Esophagus muscularis mucosa (tissue), 4 donors: ENCODE measurements around the gene TMTC2. TPM values are rescaled to one million over a fixed set of nuclear protein-coding genes. Genes with fewer than 3 reads are reported as not detected.

ENCODE experiments used
- DNase-seq: peaks from one replicate; pipeline ENCODE4 v3.0.0-alpha.2; 2017; ENCODE audit errors: extremely low spot score
- H3K27ac ChIP-seq, 4 donors: fragments of 200-600 bp; sonication (generic); replicated peaks in 1 of 4; 1 replicate in 3 of 4; 2 replicates in 1 of 4; pipeline ENCODE4 v1.5.1; 2016 to 2019; ENCODE audit warnings: mild to moderate bottlenecking in 1 of 4
- H3K27me3 ChIP-seq, 4 donors: fragments of 200-600 bp; sonication (generic); one replicate each; pipeline versions ENCODE4 v1.5.1 to v1.6.0; 2016 to 2019
- H3K36me3 ChIP-seq, 4 donors: fragments of 200-600 bp; sonication (generic); one replicate each; pipeline ENCODE4 v1.5.1; 2016 to 2019
- H3K4me1 ChIP-seq, 4 donors: fragments of 200-600 bp; sonication (generic); one replicate each; pipeline ENCODE4 v1.5.1; 2016 to 2019
- H3K4me3 ChIP-seq, 4 donors: fragments of 200-600 bp; sonication (generic); 1 replicate in 2 of 4; 2 replicates in 2 of 4; pipeline ENCODE4 v1.5.1; 2016 to 2019; ENCODE audit warnings: mild to moderate bottlenecking in 4 of 4, moderate library complexity in 1 of 4
- H3K9me3 ChIP-seq, 4 donors: fragments of 200-600 bp; sonication (generic); 1 replicate in 3 of 4; 2 replicates in 1 of 4; pipeline ENCODE4 v1.5.1; 2016 to 2019
- EP300 ChIP-seq: sonication (generic); formaldehyde crosslinking; IDR thresholded peaks from one replicate; pipeline ENCODE4 v1.6.1; 2017; ENCODE audit warnings: antibody characterized with exemption
- POLR2A ChIP-seq: fragments of 450-650 bp; IDR thresholded peaks from one replicate; pipeline ENCODE4 v1.6.1; 2017; ENCODE audit warnings: antibody characterized with exemption, moderate library complexity, mild to moderate bottlenecking, low read depth
- POLR2AphosphoS5 ChIP-seq, 2 donors: sonication (generic); formaldehyde crosslinking; IDR thresholded peaks; one replicate each; pipeline ENCODE4 v1.6.1; 2017; ENCODE audit warnings: antibody characterized with exemption in 2 of 2
- WGBS: methylation state at CpG from one replicate; pipeline ENCODE4 v1.1.5; 2018; 5-methylcytosine and 5-hydroxymethylcytosine counted together
- intact Hi-C: fragments of 100-400 bp; cut with DNase I; formaldehyde crosslinking; loops from one replicate; pipeline ENCODE4 v1.15.1; 2023
- total RNA-seq, 4 donors: library from RNA; depleted of rRNA; stranded (reverse); fragments of >200 nt; gene quantifications; one replicate each; pipeline versions ENCODE4 v1.1.0 to v1.2.1, GENCODE V29; 2016
- TF ChIP-seq, protein P1 (sequence below), 3 experiments: fragments of 200-600 bp in 2 of 3; fragments of 450-650 bp in 1 of 3; sonication (generic) in 2 of 3; IDR thresholded peaks; one replicate each; pipeline ENCODE4 v1.5.1; 2017 to 2019; ENCODE audit warnings: antibody characterized with exemption in 3 of 3, mild to moderate bottlenecking in 2 of 3, moderate library complexity in 1 of 3

Gene TMTC2
- total RNA-seq, 4 donors from 2014 or later, result 4.7 to 8.7 (median 7.3) TPM

DNA sequence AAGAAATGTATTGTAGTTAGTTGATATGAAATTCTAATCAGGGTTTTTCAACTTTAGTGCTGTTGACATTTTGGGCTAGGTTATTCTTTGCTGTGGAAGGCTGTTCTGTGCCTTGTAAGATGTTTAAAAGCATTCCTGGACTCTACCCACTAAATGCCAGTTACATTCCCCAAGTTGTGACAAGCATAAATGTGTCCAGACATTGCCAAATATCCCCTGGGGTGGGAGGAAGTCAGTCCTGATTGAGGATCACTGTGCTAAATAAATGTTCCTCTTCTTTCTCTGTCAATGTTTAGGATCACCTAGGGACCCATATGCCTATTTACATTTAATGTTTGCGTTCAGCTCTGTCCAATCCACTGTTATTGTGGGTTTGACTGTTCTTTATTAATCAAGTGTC lies 268.3 kb downstream of the TMTC2 start:
- no peaks in the 10 kb centered on the region for H3K9me3 ChIP-seq
- H3K4me3 ChIP-seq, result no peak overlapping the region
- no peak overlapping the region for H3K27ac ChIP-seq
- DNase-seq, result no peak
- H3K27me3 ChIP-seq, result no peaks in the 10 kb centered on the region
- 94% methylated on average over 1 of the region's 1 CpG for WGBS
- intact Hi-C loops, result no loop called here
- TF ChIP-seq, protein P1, sequence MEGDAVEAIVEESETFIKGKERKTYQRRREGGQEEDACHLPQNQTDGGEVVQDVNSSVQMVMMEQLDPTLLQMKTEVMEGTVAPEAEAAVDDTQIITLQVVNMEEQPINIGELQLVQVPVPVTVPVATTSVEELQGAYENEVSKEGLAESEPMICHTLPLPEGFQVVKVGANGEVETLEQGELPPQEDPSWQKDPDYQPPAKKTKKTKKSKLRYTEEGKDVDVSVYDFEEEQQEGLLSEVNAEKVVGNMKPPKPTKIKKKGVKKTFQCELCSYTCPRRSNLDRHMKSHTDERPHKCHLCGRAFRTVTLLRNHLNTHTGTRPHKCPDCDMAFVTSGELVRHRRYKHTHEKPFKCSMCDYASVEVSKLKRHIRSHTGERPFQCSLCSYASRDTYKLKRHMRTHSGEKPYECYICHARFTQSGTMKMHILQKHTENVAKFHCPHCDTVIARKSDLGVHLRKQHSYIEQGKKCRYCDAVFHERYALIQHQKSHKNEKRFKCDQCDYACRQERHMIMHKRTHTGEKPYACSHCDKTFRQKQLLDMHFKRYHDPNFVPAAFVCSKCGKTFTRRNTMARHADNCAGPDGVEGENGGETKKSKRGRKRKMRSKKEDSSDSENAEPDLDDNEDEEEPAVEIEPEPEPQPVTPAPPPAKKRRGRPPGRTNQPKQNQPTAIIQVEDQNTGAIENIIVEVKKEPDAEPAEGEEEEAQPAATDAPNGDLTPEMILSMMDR (IDR thresholded peaks at IDR 0.05), result no peak
- TF ChIP-seq EP300 (no peak), POLR2A (no peak), POLR2AphosphoS5 (IDR thresholded peaks at IDR 0.05) (no peak)
- no peaks in the 10 kb centered on the region for H3K36me3 ChIP-seq
- no peaks in the 10 kb centered on the region for H3K4me1 ChIP-seq

DNA sequence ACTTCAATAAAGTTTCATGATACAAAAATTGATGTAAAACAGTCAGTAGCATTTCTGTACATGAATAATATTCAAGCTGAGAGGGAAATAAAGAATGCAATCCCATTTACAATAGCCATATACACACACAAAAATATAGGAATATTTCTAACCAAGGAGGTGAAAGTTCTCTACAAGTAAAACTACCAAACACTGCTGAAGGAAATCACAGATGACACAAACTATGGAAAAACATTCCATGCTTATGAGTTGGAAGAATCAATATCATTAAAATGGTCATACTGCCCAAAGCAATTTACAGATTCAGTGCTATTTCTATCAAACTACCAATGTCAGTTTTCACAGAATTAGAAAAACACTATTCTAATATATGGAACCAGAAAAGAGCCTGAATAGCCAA lies 272.3 kb downstream of the TMTC2 start:
- DNase-seq, result no peak
- no peaks in the 10 kb centered on the region for H3K27me3 ChIP-seq
- no peaks in the 10 kb centered on the region for H3K9me3 ChIP-seq
- H3K4me1 ChIP-seq, result no peaks in the 10 kb centered on the region
- no peaks in the 10 kb centered on the region for H3K36me3 ChIP-seq
- TF ChIP-seq POLR2A (no peak), EP300 (no peak), POLR2AphosphoS5 (IDR thresholded peaks at IDR 0.05) (no peak)
- TF ChIP-seq, protein P1 (IDR thresholded peaks at IDR 0.05), result no peak
- intact Hi-C loops, result no loop called here
- H3K27ac ChIP-seq, result no peak overlapping the region
- H3K4me3 ChIP-seq, result no peak overlapping the region

DNA sequence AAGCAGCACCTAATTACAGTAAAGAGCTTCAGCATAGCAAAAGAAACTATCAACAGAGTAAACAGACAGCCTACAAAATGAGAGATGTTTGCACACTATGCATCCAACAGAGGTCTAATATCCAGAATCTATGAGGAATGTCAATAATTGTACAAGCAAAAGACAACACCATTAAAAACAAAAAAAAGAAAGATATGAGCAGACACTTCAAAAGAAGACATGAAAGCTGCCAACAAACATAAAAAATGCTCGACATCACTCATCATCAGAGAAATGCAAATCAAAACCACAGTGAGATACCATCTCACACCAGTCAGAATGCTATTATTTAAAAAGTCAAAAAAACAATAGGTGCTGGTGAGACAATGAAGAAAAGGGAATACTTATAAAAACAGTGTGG lies 273.1 kb downstream of the TMTC2 start:
- Histone ChIP-seq H3K4me3 (no peak overlapping the region), H3K36me3 (no peaks in the 10 kb centered on the region), H3K9me3 (no peaks in the 10 kb centered on the region), H3K4me1 (no peaks in the 10 kb centered on the region), H3K27me3 (no peaks in the 10 kb centered on the region), H3K27ac (no peak overlapping the region)
- intact Hi-C loops, result no loop called here
- TF ChIP-seq POLR2AphosphoS5 (IDR thresholded peaks at IDR 0.05), result no peak
- TF ChIP-seq, protein P1 (IDR thresholded peaks at IDR 0.05), result no peak
- TF ChIP-seq EP300, result no peak
- WGBS, result 96% methylated on average over 1 of the region's 1 CpG
- no peak for DNase-seq

DNA sequence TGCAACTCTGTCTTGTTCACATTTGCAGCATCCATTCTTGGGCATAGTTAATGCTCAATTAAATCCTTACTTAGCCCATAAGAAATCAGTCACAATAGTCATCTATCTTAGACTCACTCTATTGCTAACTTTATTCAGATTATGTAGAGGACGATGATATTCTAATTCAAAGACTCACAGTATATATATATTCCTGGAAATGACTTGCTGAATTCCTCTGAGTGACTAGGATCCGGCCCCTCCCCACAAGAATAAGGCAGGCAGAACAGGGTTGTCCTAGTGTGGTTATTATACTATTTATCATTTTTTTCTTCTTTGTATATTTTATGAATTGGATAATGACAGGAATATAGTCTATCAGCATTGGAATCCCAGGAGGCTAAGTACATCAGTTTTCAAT lies 275.1 kb downstream of the TMTC2 start:
- TF ChIP-seq, protein P1 (IDR thresholded peaks at IDR 0.05), result no peak
- TF ChIP-seq POLR2AphosphoS5 (IDR thresholded peaks at IDR 0.05) (no peak), EP300 (no peak), POLR2A (no peak)
- WGBS, result 95% methylated on average over 2 of the region's 2 CpGs
- no peak overlapping the region for H3K27ac ChIP-seq
- intact Hi-C loops, result no loop called here
- H3K36me3 ChIP-seq, result peaks cover 0 to 3% (median 0%) of the 10 kb centered on the region in 4 donors
- no peak for DNase-seq
- no peaks in the 10 kb centered on the region for H3K4me1 ChIP-seq
- no peaks in the 10 kb centered on the region for H3K9me3 ChIP-seq
- H3K27me3 ChIP-seq, result no peaks in the 10 kb centered on the region
- H3K4me3 ChIP-seq, result no peak overlapping the region

DNA sequence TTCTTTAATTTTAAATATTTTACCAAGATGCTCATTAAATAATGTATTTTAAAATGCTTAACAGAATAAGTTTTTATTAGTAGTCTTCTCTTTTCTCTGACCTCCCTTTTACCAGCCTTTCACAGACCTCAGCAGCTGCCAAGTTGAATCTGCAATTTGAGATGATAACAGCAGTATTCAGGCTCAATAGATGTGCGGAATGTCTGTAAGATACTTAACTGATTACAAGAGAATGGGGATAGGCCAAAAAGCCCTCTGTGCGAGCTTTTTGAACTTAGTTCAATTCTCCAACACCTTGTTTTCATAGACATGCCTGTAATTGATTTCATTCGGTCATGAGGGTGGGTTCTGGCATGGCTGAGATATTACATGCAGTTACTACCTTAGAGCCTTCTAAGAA lies 277.2 kb downstream of the TMTC2 start:
- intact Hi-C loops, result no loop called here
- H3K27ac ChIP-seq, result no peak overlapping the region
- TF ChIP-seq EP300 (no peak), POLR2AphosphoS5 (IDR thresholded peaks at IDR 0.05) (no peak), POLR2A (no peak)
- TF ChIP-seq, protein P1 (IDR thresholded peaks at IDR 0.05), result no peak

More for the DNA sequence above, 277.2 kb downstream of the TMTC2 start:
- peaks cover 0 to 3% (median 0%) of the 10 kb centered on the region in 4 donors for H3K36me3 ChIP-seq
- no peaks in the 10 kb centered on the region for H3K9me3 ChIP-seq
- no peak overlapping the region for H3K4me3 ChIP-seq
- no peaks in the 10 kb centered on the region for H3K4me1 ChIP-seq
- no peaks in the 10 kb centered on the region for H3K27me3 ChIP-seq
- DNase-seq, result no peak
- WGBS, result 72% methylated on average over 3 of the region's 3 CpGs
